ENCODE data around the gene SPAG8. TPM values are rescaled to one million over a fixed set of nuclear protein-coding genes. Genes with fewer than 3 reads are reported as not detected.
A peak's percentile ranks its signal among the peaks of the same experiment; 100 is the strongest.

The SPAG8 gene
- total RNA-seq, 1 donor from 2014 or later, result 1.4 TPM

DNA sequence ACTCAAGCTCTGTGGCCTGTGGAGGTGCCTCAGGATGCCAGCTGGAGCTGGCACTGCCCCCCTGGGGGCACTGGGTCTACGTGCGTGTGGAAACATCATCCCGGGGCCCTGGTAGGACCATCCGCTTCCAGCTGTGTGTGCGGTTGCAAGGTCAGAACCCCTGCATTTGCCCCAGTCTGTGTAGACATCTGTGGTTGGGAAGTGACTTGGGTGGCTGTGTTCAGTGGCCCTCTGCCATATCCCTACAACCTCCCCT is 29.5 kb upstream of the SPAG8 start:
- Mint-ChIP-seq H3K36me3 (ENCODE audit: low read depth) (no peaks in the 10 kb centered on the region), H3K9me3 (no peaks in the 10 kb centered on the region), H3K27me3 (ENCODE audit: low read depth) (no peaks in the 10 kb centered on the region), H3K27ac (ENCODE audit: unreplicated experiment) (no peak overlapping the region), H3K4me1 (peaks cover 8% of the 10 kb centered on the region), H3K4me3 (no peak overlapping the region)
- TF ChIP-seq, protein P1, sequence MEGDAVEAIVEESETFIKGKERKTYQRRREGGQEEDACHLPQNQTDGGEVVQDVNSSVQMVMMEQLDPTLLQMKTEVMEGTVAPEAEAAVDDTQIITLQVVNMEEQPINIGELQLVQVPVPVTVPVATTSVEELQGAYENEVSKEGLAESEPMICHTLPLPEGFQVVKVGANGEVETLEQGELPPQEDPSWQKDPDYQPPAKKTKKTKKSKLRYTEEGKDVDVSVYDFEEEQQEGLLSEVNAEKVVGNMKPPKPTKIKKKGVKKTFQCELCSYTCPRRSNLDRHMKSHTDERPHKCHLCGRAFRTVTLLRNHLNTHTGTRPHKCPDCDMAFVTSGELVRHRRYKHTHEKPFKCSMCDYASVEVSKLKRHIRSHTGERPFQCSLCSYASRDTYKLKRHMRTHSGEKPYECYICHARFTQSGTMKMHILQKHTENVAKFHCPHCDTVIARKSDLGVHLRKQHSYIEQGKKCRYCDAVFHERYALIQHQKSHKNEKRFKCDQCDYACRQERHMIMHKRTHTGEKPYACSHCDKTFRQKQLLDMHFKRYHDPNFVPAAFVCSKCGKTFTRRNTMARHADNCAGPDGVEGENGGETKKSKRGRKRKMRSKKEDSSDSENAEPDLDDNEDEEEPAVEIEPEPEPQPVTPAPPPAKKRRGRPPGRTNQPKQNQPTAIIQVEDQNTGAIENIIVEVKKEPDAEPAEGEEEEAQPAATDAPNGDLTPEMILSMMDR (conservative IDR thresholded peaks at IDR 0.05), result no peak
- DNase-seq (ENCODE audit: low read depth, low spot score), result no peak

DNA sequence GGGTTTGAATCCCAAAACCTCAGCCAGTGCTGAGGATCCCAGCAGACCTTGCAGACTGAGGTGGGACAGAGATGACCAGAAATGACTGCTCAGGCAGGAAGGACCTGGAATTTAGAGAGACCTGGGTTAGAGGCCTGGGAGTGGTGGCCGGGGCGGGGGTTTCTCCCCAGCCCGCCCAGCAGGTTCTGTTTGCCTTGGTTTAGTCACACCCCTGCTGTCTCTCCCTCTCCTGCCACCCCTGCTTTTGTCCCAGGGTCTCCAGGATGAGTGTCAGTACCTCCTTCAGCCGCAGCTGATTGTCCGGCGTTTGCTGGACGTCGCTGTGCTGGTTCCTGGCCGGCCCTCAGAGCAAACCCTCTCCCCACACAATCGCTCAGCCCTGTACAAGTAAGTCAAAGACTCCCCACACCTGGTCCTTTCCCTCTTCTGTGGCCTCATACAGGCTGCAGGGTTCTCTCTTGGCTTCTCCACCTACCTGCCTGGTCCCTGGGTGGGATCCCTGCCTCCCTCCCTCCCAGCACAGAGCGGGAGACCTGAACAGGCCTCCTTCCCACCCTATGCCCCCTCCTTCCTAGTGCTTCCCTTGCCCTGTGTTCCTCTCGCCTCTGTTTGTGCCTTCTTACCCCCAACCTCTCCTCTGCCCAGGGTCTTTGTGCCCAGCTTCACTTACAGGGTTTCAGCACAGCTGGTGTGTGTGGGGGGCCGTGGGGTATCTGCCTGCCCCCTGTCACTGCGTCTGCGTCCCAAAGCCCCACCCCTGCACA is 29.0 kb upstream of the SPAG8 start:
- Mint-ChIP-seq H3K4me1 (peaks cover 8% of the 10 kb centered on the region), H3K36me3 (ENCODE audit: low read depth) (no peaks in the 10 kb centered on the region), H3K4me3 (no peak overlapping the region), H3K9me3 (no peaks in the 10 kb centered on the region), H3K27me3 (ENCODE audit: low read depth) (no peaks in the 10 kb centered on the region), H3K27ac (ENCODE audit: unreplicated experiment) (no peak overlapping the region)
- TF ChIP-seq, protein P1 (conservative IDR thresholded peaks at IDR 0.05), result no peak
- no peak for DNase-seq (ENCODE audit: low read depth, low spot score)

DNA sequence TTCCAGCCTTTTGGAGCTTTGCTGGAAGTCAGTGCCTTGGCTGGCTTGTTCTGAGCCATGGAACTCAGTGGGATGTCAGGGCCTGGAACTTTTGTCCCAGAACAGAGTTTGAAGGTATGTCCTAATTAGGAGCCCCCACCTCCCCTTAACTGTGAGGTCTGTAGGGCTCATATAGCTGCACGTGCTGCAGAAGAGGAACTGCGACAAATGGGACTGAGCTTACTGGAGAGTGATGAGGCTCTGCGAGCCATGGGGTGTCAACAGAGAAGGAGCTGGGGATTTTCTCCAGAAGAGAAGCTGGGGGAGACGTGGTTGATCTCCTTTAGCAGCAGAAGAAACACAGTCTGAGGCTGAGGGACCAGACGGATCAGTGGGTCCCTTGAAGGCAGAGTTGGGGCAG is 27.9 kb upstream of the SPAG8 start:
- H3K4me3 Mint-ChIP-seq, result no peak overlapping the region
- peak overlapping the region; percentile 43 for H3K27ac Mint-ChIP-seq (ENCODE audit: unreplicated experiment)
- peaks cover 4% of the 10 kb centered on the region for H3K36me3 Mint-ChIP-seq (ENCODE audit: low read depth)

DNA sequence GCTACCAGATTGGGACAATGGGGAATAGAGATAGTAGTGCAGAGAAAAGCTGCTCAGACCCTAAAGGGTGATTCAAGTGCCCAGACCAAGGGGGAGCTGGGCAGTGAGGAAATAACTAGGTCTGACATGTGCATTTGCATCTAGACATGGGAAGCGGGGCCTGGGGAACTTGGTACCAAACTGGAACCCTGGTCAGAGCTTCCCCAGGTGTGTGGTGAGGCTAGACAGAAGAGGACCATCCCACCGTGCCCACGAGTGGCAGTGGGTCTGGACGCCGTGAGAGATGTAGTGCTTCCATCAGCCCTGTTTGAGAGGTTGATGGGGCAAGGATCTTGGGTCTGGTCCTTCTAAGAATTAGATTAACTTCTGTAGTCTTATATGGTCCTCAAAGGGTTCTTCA is 24.5 kb upstream of the SPAG8 start:
- Mint-ChIP-seq H3K36me3 (ENCODE audit: low read depth) (peaks cover 4% of the 10 kb centered on the region), H3K9me3 (no peaks in the 10 kb centered on the region), H3K4me3 (no peak overlapping the region), H3K4me1 (peaks cover 29% of the 10 kb centered on the region), H3K27ac (ENCODE audit: unreplicated experiment) (peak overlapping the region; percentile 51), H3K27me3 (ENCODE audit: low read depth) (no peaks in the 10 kb centered on the region)
- DNase-seq (ENCODE audit: low read depth, low spot score), result no peak
- TF ChIP-seq, protein P1 (conservative IDR thresholded peaks at IDR 0.05), result no peak

More for the DNA sequence above, 27.9 kb upstream of the SPAG8 start:
- H3K4me1 Mint-ChIP-seq, result peaks cover 15% of the 10 kb centered on the region
- H3K9me3 Mint-ChIP-seq, result no peaks in the 10 kb centered on the region
- TF ChIP-seq, protein P1 (conservative IDR thresholded peaks at IDR 0.05), result no peak
- no peaks in the 10 kb centered on the region for H3K27me3 Mint-ChIP-seq (ENCODE audit: low read depth)
- no peak for DNase-seq (ENCODE audit: low read depth, low spot score)

DNA sequence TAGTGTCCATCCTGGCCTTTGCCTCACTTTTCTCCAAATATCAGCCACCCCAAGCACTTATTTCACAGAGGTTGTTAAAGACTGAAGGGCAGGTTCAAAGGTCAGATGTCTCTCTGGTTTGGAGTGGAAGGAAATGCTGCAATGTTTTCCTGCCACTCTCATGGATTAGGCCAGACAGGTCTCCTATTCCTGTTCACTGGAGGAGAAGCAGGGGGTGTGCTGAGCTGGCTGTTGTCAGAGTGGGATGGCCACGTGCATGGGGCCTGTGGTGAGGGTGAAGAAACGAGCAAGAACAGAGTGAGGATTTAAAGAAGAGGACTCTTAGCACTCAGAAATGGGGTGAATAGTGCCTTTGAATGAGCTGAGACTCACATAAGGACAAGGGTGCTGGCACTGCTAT is 23.7 kb upstream of the SPAG8 start:
- TF ChIP-seq, protein P1 (conservative IDR thresholded peaks at IDR 0.05), result no peak
- H3K36me3 Mint-ChIP-seq (ENCODE audit: low read depth), result peaks cover 4% of the 10 kb centered on the region
- H3K27ac Mint-ChIP-seq (ENCODE audit: unreplicated experiment), result no peak overlapping the region
- DNase-seq (ENCODE audit: low read depth, low spot score), result no peak
- H3K27me3 Mint-ChIP-seq (ENCODE audit: low read depth), result no peaks in the 10 kb centered on the region
- H3K4me1 Mint-ChIP-seq, result peaks cover 38% of the 10 kb centered on the region
- no peaks in the 10 kb centered on the region for H3K9me3 Mint-ChIP-seq
- no peak overlapping the region for H3K4me3 Mint-ChIP-seq
